Large intestine (tissue), 3 donors: ENCODE measurements around the gene SULT2A1. TPM values are rescaled to one million over a fixed set of nuclear protein-coding genes. Genes with fewer than 3 reads are reported as not detected.
"Not testable (repeated sequence)": the region's sequence is repeated elsewhere in the genome, so short reads cannot be mapped to it uniquely, and the experiment has no call there.

Source experiments
- DNase-seq, 2 donors: peaks; one replicate each; pipeline versions ENCODE4 v3.0.0 to v3.0.0-alpha.2; 2013
- H3K27ac ChIP-seq: one replicate; pipeline ENCODE4 v1.5.1; 2013; ENCODE audit warnings: low read length
- H3K27me3 ChIP-seq: 2 replicates; pipeline ENCODE4 v1.6.1; 2013; ENCODE audit warnings: low read length; ENCODE audit not compliant: control insufficient read depth, insufficient read depth
- H3K36me3 ChIP-seq: 2 replicates; pipeline ENCODE4 v1.6.1; 2013; ENCODE audit warnings: low read length; ENCODE audit not compliant: control insufficient read depth, insufficient read depth
- H3K4me1 ChIP-seq: one replicate; pipeline ENCODE4 v1.6.1; 2013; ENCODE audit warnings: low read length; ENCODE audit not compliant: control insufficient read depth, insufficient read depth
- H3K4me3 ChIP-seq: one replicate; pipeline ENCODE4 v1.5.1; 2013; ENCODE audit warnings: low read length
- H3K9me3 ChIP-seq: one replicate; pipeline ENCODE4 v1.6.1; 2013; ENCODE audit warnings: mild to moderate bottlenecking, low read depth, low read length, moderate library complexity; ENCODE audit not compliant: control insufficient read depth
- WGBS: methylation state at CpG from one replicate; pipeline ENCODE4 v1.1.5; 2013; ENCODE audit warnings: low lambda C conversion rate; ENCODE audit not compliant: insufficient coverage; 5-methylcytosine and 5-hydroxymethylcytosine counted together
- polyA plus RNA-seq: library from polyadenylated mRNA; unstranded; fragments of 120-200 nt; gene quantifications from one replicate; pipeline ENCODE4 v1.2.1, GENCODE V29; 2013

The SULT2A1 gene
- polyA plus RNA-seq, 1 donor: 190 TPM

DNA sequence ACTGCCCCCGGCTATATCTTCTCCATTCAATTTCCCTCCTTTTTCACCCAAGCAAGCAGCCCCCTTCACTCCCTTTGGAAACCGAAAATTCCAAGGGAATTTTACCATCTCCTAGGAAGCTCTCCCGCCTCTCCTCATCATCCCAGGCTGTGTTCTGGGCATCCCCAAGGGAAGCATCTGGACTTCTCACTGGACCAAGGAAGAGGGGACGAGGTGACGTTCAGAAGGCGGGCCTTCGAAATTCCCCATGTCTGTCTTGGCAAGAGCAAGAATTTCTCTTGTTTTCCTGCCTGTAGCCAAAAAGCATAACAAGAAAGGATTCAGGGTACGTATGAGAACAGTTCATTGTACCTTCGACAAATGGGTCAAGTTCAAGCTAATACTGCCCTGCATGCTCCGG lies 20.9 kb downstream of the SULT2A1 start:
- Histone ChIP-seq H3K36me3 (no peaks in the 10 kb centered on the region), H3K27me3 (peaks cover 3% of the 10 kb centered on the region), H3K4me3 (no peak overlapping the region), H3K9me3 (no peaks in the 10 kb centered on the region), H3K27ac (no peak overlapping the region), H3K4me1 (no peaks in the 10 kb centered on the region)
- DNase-seq: no peak
- WGBS: no CpG with 5 or more reads among the region's 10 CpGs

DNA sequence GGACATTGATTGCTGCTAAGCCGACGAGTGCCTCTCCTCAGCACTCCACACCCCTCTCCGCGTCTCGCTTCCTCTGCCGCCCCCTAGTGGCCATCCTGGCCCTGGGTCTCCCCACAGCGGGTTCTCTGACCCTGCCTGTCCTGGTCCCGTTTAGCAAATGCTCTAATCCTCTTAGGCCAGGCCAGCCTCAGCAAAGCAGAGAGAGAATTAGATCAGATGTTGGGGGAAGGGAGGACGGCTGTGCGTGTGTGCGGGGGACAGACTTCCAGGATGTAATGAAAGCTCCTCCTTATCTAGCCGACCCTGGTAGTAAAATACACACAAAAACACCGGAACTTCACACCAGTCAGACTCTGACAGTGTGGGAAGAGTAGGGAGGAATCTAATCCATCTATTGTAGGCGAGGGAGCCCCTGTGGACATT lies 22.6 kb downstream of the SULT2A1 start:
- no peaks in the 10 kb centered on the region for H3K36me3 ChIP-seq
- H3K9me3 ChIP-seq: no peaks in the 10 kb centered on the region
- H3K27ac ChIP-seq: no peak overlapping the region
- no peak overlapping the region for H3K4me3 ChIP-seq
- H3K27me3 ChIP-seq: peaks cover 3% of the 10 kb centered on the region
- H3K4me1 ChIP-seq: no peaks in the 10 kb centered on the region
- DNase-seq: peak; percentile 53 to 62
- no CpG with 5 or more reads among the region's 14 CpGs for WGBS

DNA sequence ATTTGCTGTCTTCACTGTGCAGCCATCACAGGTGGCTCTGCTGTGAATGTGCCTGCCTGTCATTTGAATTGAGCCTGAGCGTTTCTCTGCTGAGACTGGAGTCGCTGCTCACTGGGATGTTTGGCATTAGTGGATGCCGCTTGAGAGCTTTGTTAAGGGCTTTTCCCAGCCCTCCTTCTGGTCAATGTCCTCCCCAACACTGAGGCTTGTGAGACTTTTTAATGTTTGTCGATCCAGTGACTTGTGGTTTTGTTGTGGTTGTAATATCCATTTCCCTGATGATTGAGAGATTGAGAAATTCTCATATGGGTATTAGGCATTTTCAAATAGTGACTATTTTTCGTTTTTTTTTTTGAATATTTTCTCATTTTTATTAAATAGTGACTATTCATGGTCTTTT lies 24.5 kb downstream of the SULT2A1 start:
- no peak for DNase-seq
- 100% methylated on average over 1 of the region's 5 CpGs for WGBS
- peaks cover 3% of the 10 kb centered on the region for H3K27me3 ChIP-seq
- H3K36me3 ChIP-seq: no peaks in the 10 kb centered on the region
- no peak overlapping the region for H3K27ac ChIP-seq
- H3K4me3 ChIP-seq: no peak overlapping the region
- H3K4me1 ChIP-seq: no peaks in the 10 kb centered on the region
- no peaks in the 10 kb centered on the region for H3K9me3 ChIP-seq

DNA sequence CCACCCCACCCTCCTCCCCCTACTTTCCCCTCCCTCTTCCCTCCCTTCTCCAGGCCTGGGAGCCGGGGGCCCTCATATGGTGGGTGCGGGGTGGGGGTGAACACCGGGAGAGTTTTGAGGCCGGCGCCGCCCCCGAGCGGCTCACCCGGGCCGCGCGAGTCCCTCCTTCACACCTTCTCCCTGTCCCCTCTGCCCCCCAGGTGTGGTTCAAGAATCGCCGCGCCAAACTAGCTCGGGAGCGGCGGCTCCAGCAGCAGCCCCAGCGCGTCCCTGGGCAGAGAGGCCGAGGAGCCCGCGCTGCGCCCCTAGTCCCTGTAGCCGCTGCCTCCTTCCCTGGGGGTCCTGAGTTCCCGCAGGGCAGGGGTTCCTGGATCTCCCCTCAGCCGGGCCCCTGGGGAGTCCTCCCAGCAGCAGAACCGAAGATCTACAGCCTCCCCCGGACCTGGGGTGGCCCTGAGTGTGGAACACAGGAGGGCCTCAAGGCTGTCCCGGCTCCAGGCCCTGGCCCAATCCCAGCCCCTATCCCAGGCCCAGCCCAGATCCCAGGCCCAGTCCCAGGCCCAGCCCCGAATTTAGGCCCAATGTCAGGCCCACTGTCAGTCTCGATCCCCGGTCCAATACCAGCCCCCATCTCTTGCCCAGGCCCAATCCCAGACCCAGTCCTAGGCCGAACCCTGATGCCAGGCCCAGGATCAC lies 25.4 kb downstream of the SULT2A1 start:
- H3K27ac ChIP-seq: no peak overlapping the region

DNA sequence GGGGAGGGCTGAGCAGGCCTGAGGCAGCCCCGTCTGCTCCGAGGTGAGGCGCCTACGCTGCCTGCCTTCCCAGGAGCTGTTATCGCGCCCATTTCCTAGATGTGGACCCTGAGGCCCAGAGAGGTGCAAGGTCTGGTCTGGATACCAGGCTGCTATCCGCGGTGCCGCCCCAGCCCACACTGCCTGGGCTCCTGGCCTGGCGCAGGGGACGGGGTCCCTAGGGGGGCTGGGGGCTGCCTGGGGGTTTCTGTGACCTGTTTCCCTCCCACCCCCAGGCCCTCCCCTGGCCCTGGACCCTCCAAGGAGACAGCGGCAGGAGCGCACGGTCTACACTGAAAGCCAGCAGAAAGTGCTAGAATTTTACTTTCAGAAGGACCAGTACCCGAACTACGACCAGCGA lies 26.3 kb downstream of the SULT2A1 start:
- not testable (repeated sequence) for H3K27ac ChIP-seq
- no CpG with 5 or more reads among the region's 17 CpGs for WGBS

More for the DNA sequence above, 25.4 kb downstream of the SULT2A1 start:
- no peaks in the 10 kb centered on the region for H3K36me3 ChIP-seq
- no CpG with 5 or more reads among the region's 34 CpGs for WGBS
- no peaks in the 10 kb centered on the region for H3K4me1 ChIP-seq
- H3K9me3 ChIP-seq: no peaks in the 10 kb centered on the region
- H3K27me3 ChIP-seq: peaks cover 3% of the 10 kb centered on the region
- H3K4me3 ChIP-seq: no peak overlapping the region
- no peak for DNase-seq

DNA sequence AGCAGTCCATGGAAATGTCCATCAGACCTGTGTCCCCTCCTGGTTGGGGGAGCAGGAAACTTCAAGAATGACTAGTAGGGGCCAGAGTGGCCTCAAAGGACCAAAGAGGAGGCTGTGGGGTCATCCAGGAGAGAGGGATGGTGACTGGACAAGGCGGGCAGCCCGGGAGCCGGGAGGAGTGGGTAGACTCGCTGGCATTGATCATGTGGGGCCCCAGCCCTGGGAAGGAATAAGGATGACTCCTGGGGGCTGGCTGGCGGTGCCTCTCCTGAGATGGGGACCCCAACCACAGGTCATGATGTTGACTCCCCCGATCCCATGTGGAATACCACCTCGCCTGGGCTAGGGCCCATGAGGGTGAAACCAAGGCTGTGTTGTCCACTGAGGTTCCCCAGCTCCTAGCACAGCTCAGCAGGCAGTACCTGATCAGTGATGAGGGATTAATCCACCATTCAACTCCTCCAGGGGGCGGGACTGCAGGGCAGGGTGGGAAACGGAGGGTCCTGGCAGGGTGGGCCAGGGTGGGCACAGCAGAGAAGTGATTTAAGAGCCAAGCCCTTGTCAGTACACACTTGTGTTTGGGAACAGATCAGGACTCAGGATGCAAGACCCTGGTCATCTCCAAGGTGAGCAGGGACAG lies 27.3 kb downstream of the SULT2A1 start, which contains the start of gene TPRX2:
TSS of gene TPRX2 (plus strand) at position 590 of the 640 bp plus-strand sequence. CDS start at position 602, 12 bp downstream.
- H3K27ac ChIP-seq, DNase-seq, H3K27me3 ChIP-seq, H3K4me3 ChIP-seq, H3K9me3 ChIP-seq, H3K4me1 ChIP-seq, H3K36me3 ChIP-seq: not testable (repeated sequence)
- no CpG with 5 or more reads among the region's 9 CpGs for WGBS

More for the DNA sequence above, 26.3 kb downstream of the SULT2A1 start:
- H3K4me1 ChIP-seq, H3K36me3 ChIP-seq, H3K9me3 ChIP-seq, H3K4me3 ChIP-seq, H3K27me3 ChIP-seq, DNase-seq: not testable (repeated sequence)

DNA sequence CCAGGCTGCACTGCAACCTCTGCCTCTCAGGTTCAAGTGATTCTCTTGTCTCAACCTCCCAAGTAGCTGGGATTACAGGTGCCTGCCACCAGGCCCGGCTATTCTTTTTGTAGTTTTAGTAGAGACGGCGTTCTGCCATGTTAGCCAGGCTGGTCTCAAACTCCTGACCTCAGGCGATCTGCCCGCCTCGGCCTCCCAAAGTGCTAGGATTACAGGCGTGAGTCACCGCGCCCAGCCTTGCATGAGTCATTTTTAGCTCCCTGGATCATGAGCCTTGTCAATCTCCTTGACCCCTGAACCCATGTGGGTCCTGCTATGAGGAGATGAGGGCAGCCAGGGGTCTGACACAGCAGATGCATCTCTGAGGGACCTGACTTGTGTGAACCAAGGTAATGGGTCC lies 27.9 kb downstream of the SULT2A1 start:
- not testable (repeated sequence) for H3K9me3 ChIP-seq, DNase-seq, H3K27me3 ChIP-seq, H3K36me3 ChIP-seq, H3K27ac ChIP-seq, H3K4me1 ChIP-seq, H3K4me3 ChIP-seq
- WGBS: no CpG with 5 or more reads among the region's 9 CpGs

DNA sequence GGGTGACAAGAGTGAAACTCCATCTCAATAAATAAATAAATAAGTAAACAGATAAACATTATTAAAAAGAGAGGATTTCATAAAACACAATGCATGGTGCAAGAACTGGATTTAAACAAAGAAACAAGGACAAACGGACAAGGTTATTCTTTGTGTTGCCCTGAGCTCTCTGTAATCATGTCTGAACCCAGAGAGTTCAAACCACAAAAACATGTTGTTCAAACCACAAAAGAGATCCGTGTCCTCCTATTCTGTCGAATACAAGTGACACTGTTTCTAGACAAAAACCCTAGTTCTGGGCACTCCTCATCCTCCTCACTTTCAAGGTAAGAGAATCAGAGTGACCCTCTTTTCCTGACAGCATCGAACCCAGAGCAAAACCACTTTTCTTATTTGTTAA lies 31.7 kb downstream of the SULT2A1 start:
- H3K9me3 ChIP-seq: peaks cover under 1% of the 10 kb centered on the region
- no peak for DNase-seq
- no peak overlapping the region for H3K4me3 ChIP-seq
- no CpG with 5 or more reads among the region's 4 CpGs for WGBS
- peaks cover 19% of the 10 kb centered on the region for H3K27me3 ChIP-seq
- H3K27ac ChIP-seq: no peak overlapping the region
- no peaks in the 10 kb centered on the region for H3K4me1 ChIP-seq
- no peaks in the 10 kb centered on the region for H3K36me3 ChIP-seq

DNA sequence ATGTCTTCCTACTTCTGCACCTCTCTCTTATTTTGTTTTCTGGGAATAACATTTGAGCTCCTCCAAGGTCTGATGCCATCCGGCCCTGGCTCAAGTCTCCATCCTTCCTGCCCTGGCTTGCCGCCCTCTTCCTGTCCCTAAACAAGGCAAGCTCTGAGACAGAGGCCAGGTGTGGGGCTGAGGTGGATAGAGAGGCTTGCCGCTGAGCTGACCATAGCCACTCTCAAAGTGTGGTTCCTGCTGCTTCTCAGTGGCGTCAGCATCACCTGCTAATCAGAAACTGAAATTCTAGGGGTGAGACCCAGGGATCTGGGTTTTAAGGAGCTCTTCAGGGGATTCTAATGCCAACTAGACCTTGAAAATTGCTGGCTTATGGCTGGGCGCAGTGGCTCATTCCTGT lies 33.1 kb downstream of the SULT2A1 start:
- H3K4me3 ChIP-seq: no peak overlapping the region
- H3K9me3 ChIP-seq: peaks cover 2% of the 10 kb centered on the region
- no peaks in the 10 kb centered on the region for H3K4me1 ChIP-seq
- H3K27ac ChIP-seq: no peak overlapping the region
- no peaks in the 10 kb centered on the region for H3K36me3 ChIP-seq
- no CpG with 5 or more reads among the region's 5 CpGs for WGBS
- peaks cover 32% of the 10 kb centered on the region for H3K27me3 ChIP-seq
- DNase-seq: no peak

DNA sequence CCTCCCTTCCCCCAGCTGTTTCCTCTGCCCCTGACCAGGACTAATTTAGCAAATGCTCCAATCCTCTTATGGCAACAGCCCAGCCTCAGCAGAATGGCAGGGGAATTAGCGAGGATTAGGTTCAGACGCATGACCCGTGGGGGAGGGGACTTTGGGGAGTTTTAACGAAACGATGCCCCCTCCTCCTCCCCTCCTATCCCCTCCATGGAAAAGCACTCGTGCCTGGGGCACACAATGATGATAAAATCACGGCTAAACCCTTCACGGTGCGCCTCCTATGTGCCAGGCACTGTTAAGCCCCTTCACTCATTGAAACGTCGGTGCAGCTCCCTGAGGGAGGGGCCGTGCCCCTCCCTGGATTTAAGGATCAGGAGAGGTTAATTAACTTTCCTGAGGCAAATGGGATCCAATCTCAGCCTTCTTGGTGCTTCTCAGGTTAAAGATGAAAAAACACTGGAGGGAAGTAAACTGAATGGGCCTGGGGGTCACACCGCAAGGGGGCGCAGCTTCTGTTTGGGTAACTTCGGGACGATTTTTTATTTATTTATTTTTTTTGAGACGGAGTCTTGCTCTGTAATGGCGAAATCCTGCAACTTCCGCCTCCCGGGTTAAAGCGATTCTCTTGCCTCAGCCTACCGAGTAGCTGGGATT lies 37.2 kb downstream of the SULT2A1 start:
- Histone ChIP-seq H3K36me3 (no peaks in the 10 kb centered on the region), H3K4me3 (no peak overlapping the region), H3K27me3 (peaks cover 32% of the 10 kb centered on the region), H3K9me3 (peaks cover 2% of the 10 kb centered on the region), H3K27ac (no peak overlapping the region), H3K4me1 (no peaks in the 10 kb centered on the region)
- DNase-seq: no peak
- WGBS: no CpG with 5 or more reads among the region's 22 CpGs
